ENCODE measurements around the gene OBSCN.

GRCh38 chr1:228311091-228311490, 103.2 kb downstream of the OBSCN start:
- TF ChIP-seq, protein P1, sequence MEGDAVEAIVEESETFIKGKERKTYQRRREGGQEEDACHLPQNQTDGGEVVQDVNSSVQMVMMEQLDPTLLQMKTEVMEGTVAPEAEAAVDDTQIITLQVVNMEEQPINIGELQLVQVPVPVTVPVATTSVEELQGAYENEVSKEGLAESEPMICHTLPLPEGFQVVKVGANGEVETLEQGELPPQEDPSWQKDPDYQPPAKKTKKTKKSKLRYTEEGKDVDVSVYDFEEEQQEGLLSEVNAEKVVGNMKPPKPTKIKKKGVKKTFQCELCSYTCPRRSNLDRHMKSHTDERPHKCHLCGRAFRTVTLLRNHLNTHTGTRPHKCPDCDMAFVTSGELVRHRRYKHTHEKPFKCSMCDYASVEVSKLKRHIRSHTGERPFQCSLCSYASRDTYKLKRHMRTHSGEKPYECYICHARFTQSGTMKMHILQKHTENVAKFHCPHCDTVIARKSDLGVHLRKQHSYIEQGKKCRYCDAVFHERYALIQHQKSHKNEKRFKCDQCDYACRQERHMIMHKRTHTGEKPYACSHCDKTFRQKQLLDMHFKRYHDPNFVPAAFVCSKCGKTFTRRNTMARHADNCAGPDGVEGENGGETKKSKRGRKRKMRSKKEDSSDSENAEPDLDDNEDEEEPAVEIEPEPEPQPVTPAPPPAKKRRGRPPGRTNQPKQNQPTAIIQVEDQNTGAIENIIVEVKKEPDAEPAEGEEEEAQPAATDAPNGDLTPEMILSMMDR (IDR thresholded peaks at IDR 0.05; ENCODE audit: insufficient read depth, low read length) = no peak
- TF ChIP-seq POLR2AphosphoS5 (IDR thresholded peaks at IDR 0.05; ENCODE audit: low read depth) = no peak
- TF ChIP-seq GABPA (IDR thresholded peaks at IDR 0.05; ENCODE audit: low read depth) = no peak

Data from HL-60 (cell line).